H9 (cell line): Measurements from ENCODE around the gene ABHD16A. TPM values are rescaled to one million over a fixed set of nuclear protein-coding genes. Genes with fewer than 3 reads are reported as not detected.

Experiments used
- DNase-seq: peaks from one replicate; pipeline ENCODE4 v3.0.0-alpha.2; 2017
- H2AFZ ChIP-seq: one replicate; pipeline ENCODE4 v1.6.1; 2013; ENCODE audit warnings: mild to moderate bottlenecking, low read length, control low read depth, moderate library complexity
- H2AK5ac ChIP-seq: 2 replicates; pipeline ENCODE4 v1.6.1; 2013; ENCODE audit warnings: low read length, control low read depth, mixed read lengths; ENCODE audit not compliant: insufficient read length
- H2BK120ac ChIP-seq: one replicate; pipeline ENCODE4 v1.6.1; 2013; ENCODE audit warnings: low read depth, mild to moderate bottlenecking, low read length, control low read depth, inconsistent platforms; ENCODE audit not compliant: poor library complexity, severe bottlenecking
- H2BK12ac ChIP-seq: 2 replicates; pipeline ENCODE4 v1.6.1; 2013; ENCODE audit warnings: low read length, control low read depth, mixed read lengths, low read depth; ENCODE audit not compliant: insufficient read length
- H2BK15ac ChIP-seq: 2 replicates; pipeline ENCODE4 v1.6.1; 2013; ENCODE audit warnings: low read depth, low read length, control low read depth
- H2BK20ac ChIP-seq: one replicate; pipeline ENCODE4 v1.6.1; 2013; ENCODE audit warnings: low read depth, mild to moderate bottlenecking, low read length, control low read depth, inconsistent platforms; ENCODE audit not compliant: poor library complexity, severe bottlenecking
- H2BK5ac ChIP-seq: 2 replicates; pipeline ENCODE4 v1.6.1; 2013; ENCODE audit warnings: low read length, control low read depth, mixed read lengths; ENCODE audit not compliant: insufficient read length
- H3K14ac ChIP-seq: 2 replicates; pipeline ENCODE4 v1.6.1; 2013; ENCODE audit warnings: low read length, control low read depth; ENCODE audit not compliant: insufficient read depth
- H3K18ac ChIP-seq: 2 replicates; pipeline ENCODE4 v1.6.1; 2013; ENCODE audit warnings: low read depth, mild to moderate bottlenecking, mixed read lengths, low read length, control low read depth; ENCODE audit not compliant: insufficient read length
- H3K23ac ChIP-seq: 2 replicates; pipeline ENCODE4 v1.6.1; 2013; ENCODE audit warnings: low read length, control low read depth, mixed read lengths, low read depth; ENCODE audit not compliant: insufficient read length
- H3K23me2 ChIP-seq: 2 replicates; pipeline ENCODE4 v1.6.1; 2013; ENCODE audit warnings: low read depth, mild to moderate bottlenecking, mixed read lengths, low read length, control low read depth; ENCODE audit not compliant: insufficient read length, poor library complexity, severe bottlenecking
- H3K27ac ChIP-seq: 2 replicates; pipeline ENCODE4 v1.5.1; 2013; ENCODE audit warnings: low read length, control low read depth, mixed read lengths, low read depth; ENCODE audit not compliant: insufficient read length
- H3K27me3 ChIP-seq: 2 replicates; pipeline ENCODE4 v1.6.1; 2013; ENCODE audit warnings: low read length, control low read depth, inconsistent platforms; ENCODE audit not compliant: insufficient read depth
- H3K4ac ChIP-seq: 2 replicates; pipeline ENCODE4 v1.6.1; 2013; ENCODE audit warnings: low read depth, mild to moderate bottlenecking, control low read depth, inconsistent platforms, low read length, moderate library complexity
- H3K4me1 ChIP-seq: 2 replicates; pipeline ENCODE4 v1.6.1; 2013; ENCODE audit warnings: low read length, control low read depth, inconsistent platforms; ENCODE audit not compliant: insufficient read depth
- H3K4me2 ChIP-seq: 2 replicates; pipeline ENCODE4 v1.6.1; 2013; ENCODE audit warnings: low read length, control low read depth, mixed read lengths; ENCODE audit not compliant: insufficient read length, insufficient read depth
- H3K56ac ChIP-seq: 2 replicates; pipeline ENCODE4 v1.6.1; 2013; ENCODE audit warnings: low read depth, mild to moderate bottlenecking, mixed read lengths, low read length, control low read depth; ENCODE audit not compliant: insufficient read length
- H3K79me1 ChIP-seq: 2 replicates; pipeline ENCODE4 v1.6.1; 2013; ENCODE audit warnings: low read depth, mild to moderate bottlenecking, moderate library complexity, low read length, control low read depth, inconsistent platforms; ENCODE audit not compliant: insufficient read depth, poor library complexity, severe bottlenecking
- H3K79me2 ChIP-seq: 2 replicates; pipeline ENCODE4 v1.6.1; 2013; ENCODE audit warnings: low read length, control low read depth, inconsistent platforms; ENCODE audit not compliant: insufficient read depth
- H3K9ac ChIP-seq: 2 replicates; pipeline ENCODE4 v1.6.1; 2013; ENCODE audit warnings: low read length, control low read depth, mixed read lengths; ENCODE audit not compliant: insufficient read length; ENCODE audit errors: extremely low read depth
- H3K9me3 ChIP-seq: one replicate; pipeline ENCODE4 v1.6.1; 2013; ENCODE audit warnings: low read depth, low read length, inconsistent platforms; ENCODE audit not compliant: control insufficient read depth
- H3T11ph ChIP-seq: one replicate; pipeline ENCODE4 v1.6.1; 2013; ENCODE audit warnings: mild to moderate bottlenecking, low read length, control low read depth, inconsistent platforms
- H4K20me1 ChIP-seq: one replicate; pipeline ENCODE4 v1.6.1; 2013; ENCODE audit not compliant: control insufficient read depth, insufficient read length, insufficient read depth
- H4K5ac ChIP-seq: 2 replicates; pipeline ENCODE4 v1.6.1; 2013; ENCODE audit warnings: low read depth, mild to moderate bottlenecking, mixed read lengths, low read length, control low read depth; ENCODE audit not compliant: insufficient read length
- H4K8ac ChIP-seq: replicated peaks from 2 replicates; pipeline ENCODE4 v1.6.1; 2013; ENCODE audit warnings: low read length, control low read depth, mixed read lengths, low read depth; ENCODE audit not compliant: insufficient read length
- H4K91ac ChIP-seq: 2 replicates; pipeline ENCODE4 v1.6.1; 2013; ENCODE audit warnings: low read depth, mild to moderate bottlenecking, moderate library complexity, mixed read lengths, low read length, control low read depth; ENCODE audit not compliant: insufficient read length
- H3K27ac Mint-ChIP-seq, 3 experiments: 2 replicates in 2 of 3; 3 replicates in 1 of 3; pipeline ENCODE4 v1.8.0; 2020 to 2021; ENCODE audit warnings: mixed read lengths in 3 of 3, mild to moderate bottlenecking in 1 of 3, moderate library complexity in 1 of 3
- H3K27me3 Mint-ChIP-seq: 2 replicates; pipeline ENCODE4 v1.8.0; 2021; ENCODE audit warnings: low read depth, mild to moderate bottlenecking, moderate library complexity, mixed read lengths
- H3K36me3 Mint-ChIP-seq, 3 experiments: 2 replicates in 2 of 3; 3 replicates in 1 of 3; pipeline ENCODE4 v1.8.0; 2020 to 2021; ENCODE audit warnings: low read depth in 3 of 3, mixed read lengths in 3 of 3; ENCODE audit not compliant: insufficient read depth in 1 of 3
- H3K4me1 Mint-ChIP-seq, 2 experiments: 2 replicates each; pipeline ENCODE4 v1.8.0; 2020; ENCODE audit warnings: mixed read lengths in 2 of 2
- H3K4me3 Mint-ChIP-seq, 2 experiments: 2 replicates in 1 of 2; 3 replicates in 1 of 2; pipeline ENCODE4 v1.8.0; 2020 to 2021; ENCODE audit warnings: mild to moderate bottlenecking in 2 of 2, mixed read lengths in 2 of 2, moderate library complexity in 1 of 2
- H3K9me3 Mint-ChIP-seq, 2 experiments: 2 replicates in 1 of 2; 3 replicates in 1 of 2; pipeline ENCODE4 v1.8.0; 2020; ENCODE audit warnings: mild to moderate bottlenecking in 2 of 2, mixed read lengths in 2 of 2, moderate library complexity in 1 of 2
- WGBS: extraction: QIAGEN DNeasy Blood & Tissue Kit; methylation state at CpG from one replicate; pipeline ENCODE4 v1.1.7; 2013; ENCODE audit warnings: missing lambda C conversion rate, low lambda C conversion rate, mixed read lengths; ENCODE audit not compliant: insufficient read length; ENCODE audit errors: extremely low coverage; 5-methylcytosine and 5-hydroxymethylcytosine counted together
- total RNA-seq: library from RNA; stranded (reverse); gene quantifications from 2 replicates; pipeline ENCODE4 v1.2.1, GENCODE V29; 2021
- TF ChIP-seq, protein P1 (sequence below): fragments of 200-600 bp; sonication (generic); conservative IDR thresholded peaks from 3 replicates; pipeline ENCODE4 v1.8.0; 2021; ENCODE audit warnings: antibody characterized with exemption, mild to moderate bottlenecking

ABHD16A gene
- total RNA-seq, 1 experiment from 2014 or later: 34.4 TPM

DNA sequence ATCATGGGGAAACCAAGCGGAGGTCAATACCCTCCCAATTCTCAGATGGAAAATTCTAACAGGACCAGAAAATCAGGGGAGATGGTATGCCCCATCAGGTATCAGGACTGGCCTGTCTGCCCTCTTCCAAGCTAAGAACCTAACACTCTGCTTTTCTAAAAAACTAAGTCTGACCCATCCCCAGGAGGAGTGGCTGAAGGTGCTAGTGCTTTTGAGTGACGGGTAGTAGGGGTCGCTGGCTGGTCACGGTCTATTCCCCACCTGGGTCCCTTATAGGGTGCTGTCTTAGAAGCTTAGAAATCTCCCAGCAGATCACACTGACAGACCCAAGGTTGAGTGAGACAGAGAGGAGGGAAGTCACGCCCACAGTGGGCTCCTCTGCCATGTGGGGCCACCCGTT lies 9.6 kb downstream of the ABHD16A start:
- H3K4me2 ChIP-seq: no peak overlapping the region
- no peak overlapping the region for H4K91ac ChIP-seq
- H3K36me3 Mint-ChIP-seq: peaks cover 9 to 55% (median 37%) of the 10 kb centered on the region in 3 experiments; a peak in 6 of 7 replicates
- no peaks in the 10 kb centered on the region for H3K9me3 Mint-ChIP-seq
- no peak overlapping the region for H3K27ac Mint-ChIP-seq
- no peaks in the 10 kb centered on the region for H3K27me3 ChIP-seq
- no peaks in the 10 kb centered on the region for H4K20me1 ChIP-seq
- H2BK20ac ChIP-seq: no peak overlapping the region
- H2BK15ac ChIP-seq: no peak overlapping the region
- H3K4me1 Mint-ChIP-seq: peaks cover 0 to 1% of the 10 kb centered on the region in 2 experiments; a peak in 1 of 4 replicates
- H3K9ac ChIP-seq: no peak overlapping the region
- no peaks in the 10 kb centered on the region for H3K23me2 ChIP-seq
- H3K79me2 ChIP-seq: no peaks in the 10 kb centered on the region
- no peaks in the 10 kb centered on the region for H3K79me1 ChIP-seq
- no peak overlapping the region for H2AFZ ChIP-seq
- no peak overlapping the region for H4K5ac ChIP-seq
- no peak for DNase-seq
- no peak overlapping the region for H2BK120ac ChIP-seq
- H3K23ac ChIP-seq: no peak overlapping the region
- no peak overlapping the region for H3K18ac ChIP-seq
- no peak overlapping the region for H3K27ac ChIP-seq
- no peaks in the 10 kb centered on the region for H3K9me3 ChIP-seq
- H4K8ac ChIP-seq: no peak overlapping the region
- H2BK12ac ChIP-seq: no peak overlapping the region
- no peak overlapping the region for H3T11ph ChIP-seq
- no peak overlapping the region for H2BK5ac ChIP-seq
- TF ChIP-seq, protein P1, sequence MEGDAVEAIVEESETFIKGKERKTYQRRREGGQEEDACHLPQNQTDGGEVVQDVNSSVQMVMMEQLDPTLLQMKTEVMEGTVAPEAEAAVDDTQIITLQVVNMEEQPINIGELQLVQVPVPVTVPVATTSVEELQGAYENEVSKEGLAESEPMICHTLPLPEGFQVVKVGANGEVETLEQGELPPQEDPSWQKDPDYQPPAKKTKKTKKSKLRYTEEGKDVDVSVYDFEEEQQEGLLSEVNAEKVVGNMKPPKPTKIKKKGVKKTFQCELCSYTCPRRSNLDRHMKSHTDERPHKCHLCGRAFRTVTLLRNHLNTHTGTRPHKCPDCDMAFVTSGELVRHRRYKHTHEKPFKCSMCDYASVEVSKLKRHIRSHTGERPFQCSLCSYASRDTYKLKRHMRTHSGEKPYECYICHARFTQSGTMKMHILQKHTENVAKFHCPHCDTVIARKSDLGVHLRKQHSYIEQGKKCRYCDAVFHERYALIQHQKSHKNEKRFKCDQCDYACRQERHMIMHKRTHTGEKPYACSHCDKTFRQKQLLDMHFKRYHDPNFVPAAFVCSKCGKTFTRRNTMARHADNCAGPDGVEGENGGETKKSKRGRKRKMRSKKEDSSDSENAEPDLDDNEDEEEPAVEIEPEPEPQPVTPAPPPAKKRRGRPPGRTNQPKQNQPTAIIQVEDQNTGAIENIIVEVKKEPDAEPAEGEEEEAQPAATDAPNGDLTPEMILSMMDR: no peak
- no peak overlapping the region for H3K14ac ChIP-seq
- H2AK5ac ChIP-seq: no peak overlapping the region
- no peak overlapping the region for H3K4me3 Mint-ChIP-seq
- WGBS: no CpG with 5 or more reads among the region's 6 CpGs
- H3K27me3 Mint-ChIP-seq: no peaks in the 10 kb centered on the region
- H3K4me1 ChIP-seq: no peaks in the 10 kb centered on the region
- H3K4ac ChIP-seq: no peak overlapping the region
- no peak overlapping the region for H3K56ac ChIP-seq
